H1 (cell line): ENCODE data around the gene KAT5. TPM values are rescaled to one million over a fixed set of nuclear protein-coding genes. Genes with fewer than 3 reads are reported as not detected.
"Not testable (repeated sequence)": the region's sequence is repeated elsewhere in the genome, so short reads cannot be mapped to it uniquely, and the experiment has no call there.

ENCODE experiments used
- CTCF ChIA-PET: fragments of 300-600 bp; sonication (Branson Sonifier 250); formaldehyde crosslinking; loops from one replicate; lab custom pipeline; 2021; ENCODE audit not compliant: partially characterized antibody; lab: Charles Lee
- POLR2A ChIA-PET: fragments of 300-600 bp; sonication (Branson Sonifier 250); formaldehyde crosslinking; loops from one replicate; lab custom pipeline; 2021; ENCODE audit warnings: inconsistent platforms; ENCODE audit not compliant: partially characterized antibody; lab: Charles Lee
- DNase-seq, 2 experiments: peaks; one replicate each; pipeline versions ENCODE4 v3.0.0 to v3.0.0-alpha.2; 2010 to 2022; ENCODE audit warnings: low spot score in 2 of 2, low read depth in 1 of 2, mixed read lengths in 1 of 2
- FAIRE-seq: peaks from 2 replicates; lab custom pipeline; 2011; peaks lifted over from hg19 to GRCh38; lab: Jason Lieb, UNC
- H2AFZ ChIP-seq: 2 replicates; pipeline ENCODE4 v1.8.1; 2012; ENCODE audit warnings: low read length, inconsistent platforms
- H2AK5ac ChIP-seq: 2 replicates; pipeline ENCODE4 v1.6.1; 2013; ENCODE audit warnings: low read depth, low read length
- H2BK120ac ChIP-seq: replicated peaks from 2 replicates; pipeline ENCODE3; 2013; ENCODE audit warnings: low read depth, low read length, inconsistent platforms
- H2BK12ac ChIP-seq: 2 replicates; pipeline ENCODE4 v1.6.1; 2013; ENCODE audit warnings: low read depth, low read length
- H2BK15ac ChIP-seq: 2 replicates; pipeline ENCODE4 v1.6.1; 2013; ENCODE audit warnings: low read length
- H2BK20ac ChIP-seq: 2 replicates; pipeline ENCODE4 v1.6.1; 2013; ENCODE audit warnings: low read length
- H2BK5ac ChIP-seq: 2 replicates; pipeline ENCODE4 v1.6.1; 2013; ENCODE audit warnings: low read depth, low read length
- H3K14ac ChIP-seq: 2 replicates; pipeline ENCODE4 v1.6.1; 2013; ENCODE audit warnings: inconsistent platforms; ENCODE audit not compliant: insufficient read length
- H3K18ac ChIP-seq: 2 replicates; pipeline ENCODE4 v1.6.1; 2013; ENCODE audit warnings: low read length; ENCODE audit errors: extremely low read depth
- H3K23ac ChIP-seq: 2 replicates; pipeline ENCODE4 v1.6.1; 2013; ENCODE audit warnings: inconsistent platforms; ENCODE audit not compliant: insufficient read length
- H3K23me2 ChIP-seq: 2 replicates; pipeline ENCODE4 v1.6.1; 2013; ENCODE audit warnings: low read depth, low read length
- H3K27ac ChIP-seq: 2 replicates; pipeline ENCODE4 v1.6.1; 2011; ENCODE audit warnings: low read depth, low read length, inconsistent platforms
- H3K27me3 ChIP-seq, 4 experiments: replicated peaks in 1 of 4; 1 replicate in 1 of 4; 2 replicates in 3 of 4; pipeline versions ENCODE4 v1.6.1 to v1.8.1; 2011 to 2013; ENCODE audit warnings: low read length in 3 of 4, mild to moderate bottlenecking in 3 of 4, inconsistent platforms in 2 of 4, mixed read lengths in 2 of 4, moderate library complexity in 1 of 4; ENCODE audit not compliant: control insufficient read depth in 3 of 4, insufficient read depth in 3 of 4; ENCODE audit errors: extremely low read depth in 1 of 4
- H3K36me3 ChIP-seq, 4 experiments: 2 replicates each; pipeline versions ENCODE4 v1.6.1 to v1.8.1; 2011 to 2013; ENCODE audit warnings: mild to moderate bottlenecking in 4 of 4, low read length in 3 of 4, moderate library complexity in 2 of 4, control low read depth in 1 of 4, inconsistent platforms in 1 of 4; ENCODE audit not compliant: insufficient read depth in 4 of 4, control insufficient read depth in 2 of 4
- H3K4ac ChIP-seq: replicated peaks from 2 replicates; pipeline ENCODE3; 2013; ENCODE audit warnings: low read length, low read depth, mixed read lengths, inconsistent platforms; ENCODE audit not compliant: insufficient read length
- H3K4me1 ChIP-seq, 4 experiments: replicated peaks in 1 of 4; 1 replicate in 1 of 4; 2 replicates in 3 of 4; pipeline versions ENCODE4 v1.6.1 to v1.8.1; 2011 to 2013; ENCODE audit warnings: low read length in 3 of 4, inconsistent platforms in 2 of 4, mixed read lengths in 1 of 4; ENCODE audit not compliant: insufficient read depth in 4 of 4, control insufficient read depth in 3 of 4
- H3K4me2 ChIP-seq, 2 experiments: 2 replicates each; pipeline versions ENCODE4 v1.6.1 to v1.8.1; 2011 to 2013; ENCODE audit warnings: low read depth in 2 of 2, low read length in 2 of 2, control low read depth in 1 of 2, inconsistent platforms in 1 of 2, mild to moderate bottlenecking in 1 of 2; ENCODE audit not compliant: insufficient read depth in 1 of 2
- H3K4me3 ChIP-seq, 4 experiments: fragments of 200-600, 300-600 bp in 1 of 4; sonication (generic), shearing (Covaris generic), sonication (Bioruptor Twin) in 1 of 4; 2 replicates each; pipeline versions ENCODE4 v1.5.1 to v1.8.1; 2011 to 2016; ENCODE audit warnings: low read length in 4 of 4, low read depth in 3 of 4, control low read depth in 2 of 4, inconsistent platforms in 2 of 4, mild to moderate bottlenecking in 2 of 4, mixed read lengths in 1 of 4, moderate library complexity in 1 of 4; ENCODE audit not compliant: insufficient read depth in 2 of 4; ENCODE audit errors: extremely low read depth in 1 of 4
- H3K56ac ChIP-seq: replicated peaks from 2 replicates; pipeline ENCODE3; 2013; ENCODE audit warnings: low read depth, mild to moderate bottlenecking, mixed read lengths, low read length, inconsistent platforms; ENCODE audit not compliant: insufficient read length
- H3K79me1 ChIP-seq: 2 replicates; pipeline ENCODE4 v1.6.1; 2013; ENCODE audit warnings: low read depth, low read length, control low read depth
- H3K79me2 ChIP-seq, 2 experiments: 2 replicates each; pipeline versions ENCODE4 v1.6.1 to v1.8.1; 2012 to 2013; ENCODE audit warnings: low read length in 2 of 2, mild to moderate bottlenecking in 2 of 2, inconsistent platforms in 1 of 2; ENCODE audit not compliant: insufficient read depth in 2 of 2, control insufficient read depth in 1 of 2
- H3K9ac ChIP-seq, 4 experiments: replicated peaks in 1 of 4; 1 replicate in 1 of 4; 2 replicates in 3 of 4; pipeline versions ENCODE4 v1.6.1 to v1.8.1; 2011 to 2013; ENCODE audit warnings: low read depth in 3 of 4, low read length in 3 of 4, control low read depth in 2 of 4, mild to moderate bottlenecking in 2 of 4, moderate library complexity in 2 of 4, inconsistent platforms in 1 of 4; ENCODE audit errors: extremely low read depth in 1 of 4
- H3K9me3 ChIP-seq, 2 experiments: 2 replicates each; pipeline versions ENCODE4 v1.6.1 to v1.8.1; 2012 to 2013; ENCODE audit warnings: mild to moderate bottlenecking in 2 of 2, moderate library complexity in 2 of 2, control low read depth in 1 of 2, inconsistent platforms in 1 of 2, low read depth in 1 of 2, low read length in 1 of 2, mixed read lengths in 1 of 2; ENCODE audit not compliant: insufficient read depth in 2 of 2
- H4K20me1 ChIP-seq, 2 experiments: replicated peaks in 1 of 2; 2 replicates each; pipeline versions ENCODE3 to v1.8.1; 2011 to 2013; ENCODE audit warnings: inconsistent platforms in 2 of 2, low read length in 2 of 2, mild to moderate bottlenecking in 1 of 2; ENCODE audit not compliant: insufficient read depth in 2 of 2, control insufficient read depth in 1 of 2
- H4K5ac ChIP-seq: 2 replicates; pipeline ENCODE4 v1.6.1; 2013; ENCODE audit warnings: low read length, low read depth, mixed read lengths, inconsistent platforms; ENCODE audit not compliant: insufficient read length
- H4K8ac ChIP-seq: 2 replicates; pipeline ENCODE4 v1.8.0; 2013; ENCODE audit warnings: mild to moderate bottlenecking, moderate library complexity, low read length, inconsistent platforms; ENCODE audit not compliant: insufficient read depth; ENCODE audit errors: extremely low read depth
- H4K91ac ChIP-seq: replicated peaks from 2 replicates; pipeline ENCODE3; 2013; ENCODE audit warnings: low read length, mixed read lengths, inconsistent platforms; ENCODE audit not compliant: insufficient read length
- WGBS, 2 experiments: shearing (Covaris generic) in 1 of 2; methylation state at CpG; one replicate each; pipeline versions ENCODE4 v1.1.6 to v1.1.7; 2013 to 2015; ENCODE audit warnings: low lambda C conversion rate in 2 of 2, mixed read lengths in 2 of 2, inconsistent platforms in 1 of 2, low coverage in 1 of 2, missing lambda C conversion rate in 1 of 2; ENCODE audit not compliant: insufficient replicate concordance in 2 of 2, insufficient coverage in 1 of 2, insufficient read length in 1 of 2; ENCODE audit errors: extremely low coverage in 1 of 2, missing lambda C conversion rate in 1 of 2; 5-methylcytosine and 5-hydroxymethylcytosine counted together
- polyA plus RNA-seq, 7 experiments: library from polyadenylated mRNA; depleted of rRNA in 3 of 7; stranded (reverse) in 5 of 7; unstranded in 2 of 7; fragments of >200 nt in 5 of 7; fragments of 200-250 nt in 2 of 7; gene quantifications; 1 replicate in 5 of 7; 2 replicates in 1 of 7; 4 replicates in 1 of 7; pipeline versions ENCODE4 v1.2.1 to v1.2.3, GENCODE V29; 2011 to 2013; ENCODE audit warnings: missing spikeins in 2 of 7, mixed read lengths in 2 of 7
- total RNA-seq: library from RNA; stranded (reverse); fragmentation: NEBNext Ultra II Directional; extraction: Animal tissue kit (Norgen Biotek cat#: 25700); gene quantifications from 2 replicates; pipeline ENCODE4 v1.2.1, GENCODE V29; 2021

KAT5 gene
- total and polyA plus RNA-seq, 2 of the 8 experiments (the other 6 are each of a cell fraction or from before 2014, with no cell fraction given) = 26.7 to 37.4 TPM

DNA sequence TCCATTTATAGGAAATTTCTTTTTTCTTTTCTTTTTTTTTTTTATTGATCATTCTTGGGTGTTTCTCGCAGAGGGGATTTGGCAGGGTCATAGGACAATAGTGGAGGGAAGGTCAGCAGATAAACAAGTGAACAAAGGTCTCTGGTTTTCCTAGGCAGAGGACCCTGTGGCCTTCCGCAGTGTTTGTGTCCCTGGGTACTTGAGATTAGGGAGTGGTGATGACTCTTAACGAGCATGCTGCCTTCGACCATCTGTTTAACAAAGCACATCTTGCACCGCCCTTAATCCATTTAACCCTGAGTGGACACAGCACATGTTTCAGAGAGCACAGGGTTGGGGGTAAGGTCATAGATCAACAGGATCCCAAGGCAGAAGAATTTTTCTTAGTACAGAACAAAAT, 50.1 kb downstream of the KAT5 start:
- H3K9ac ChIP-seq, H2AFZ ChIP-seq, H3K4ac ChIP-seq, H2BK20ac ChIP-seq, H2BK12ac ChIP-seq, H3K36me3 ChIP-seq, H3K56ac ChIP-seq, H3K23ac ChIP-seq, H2BK120ac ChIP-seq, H3K23me2 ChIP-seq, H3K4me1 ChIP-seq, H4K91ac ChIP-seq, H3K18ac ChIP-seq, H3K79me1 ChIP-seq, H4K8ac ChIP-seq, H2AK5ac ChIP-seq, H4K5ac ChIP-seq, H3K4me3 ChIP-seq, H2BK15ac ChIP-seq, DNase-seq, H3K4me2 ChIP-seq, POLR2A ChIA-PET, H2BK5ac ChIP-seq, H3K79me2 ChIP-seq, H3K14ac ChIP-seq, H3K27me3 ChIP-seq, H4K20me1 ChIP-seq, FAIRE-seq, H3K27ac ChIP-seq: not testable (repeated sequence)
- H3K9me3 ChIP-seq = peaks cover 0 to 14% of the 10 kb centered on the region in 2 experiments; a peak in 1 of 4 replicates
- WGBS, 2 experiments = 64% methylated on average over 3 of the region's 5 CpGs; no CpG with 5 or more reads in 1 of the 2 experiments
- CTCF ChIA-PET = interaction anchor here (2.0 kb wide), 1 partner anchor 32 kb away, joined by 4 read pairs; no protein-coding TSS in a partner anchor

- H3K79me2 ChIP-seq, POLR2A ChIA-PET, H3K4me2 ChIP-seq, H2BK20ac ChIP-seq, FAIRE-seq, H2AK5ac ChIP-seq, H3K79me1 ChIP-seq, H2AFZ ChIP-seq, H2BK5ac ChIP-seq, H4K5ac ChIP-seq, H3K14ac ChIP-seq, H3K36me3 ChIP-seq, H3K23ac ChIP-seq, H4K20me1 ChIP-seq, CTCF ChIA-PET, H2BK12ac ChIP-seq, H3K27me3 ChIP-seq, H4K91ac ChIP-seq, H3K27ac ChIP-seq, H2BK15ac ChIP-seq, H3K23me2 ChIP-seq, H4K8ac ChIP-seq, H3K4ac ChIP-seq, H2BK120ac ChIP-seq, H3K4me3 ChIP-seq, H3K56ac ChIP-seq, H3K18ac ChIP-seq, H3K4me1 ChIP-seq, H3K9ac ChIP-seq, DNase-seq: not testable (repeated sequence)
- H3K9me3 ChIP-seq = peaks cover 0 to 14% of the 10 kb centered on the region in 2 experiments; a peak in 1 of 4 replicates
- 92% methylated on average over 10 of the region's 29 CpGs; no CpG with 5 or more reads in 1 of the 2 experiments for whole genome bisulfite sequencing, 2 experiments
These were observed 50.8 kb downstream of the KAT5 start for GRCh38 chr11:65762816-65763215.
